Liver (tissue), 9 donors: ENCODE measurements around the gene MAN2C1. TPM values are rescaled to one million over a fixed set of nuclear protein-coding genes. Genes with fewer than 3 reads are reported as not detected.
A peak's percentile ranks its signal among the peaks of the same experiment; 100 is the strongest.

Experiments
- DNase-seq: peaks from one replicate; pipeline ENCODE4 v3.0.0-alpha.2; 2017; ENCODE audit warnings: low spot score
- H3K27ac ChIP-seq, 2 donors: one replicate each; pipeline ENCODE4 v1.7.0; 2013; ENCODE audit warnings: inconsistent platforms in 2 of 2, low read length in 2 of 2, control low read depth in 1 of 2, low read depth in 1 of 2, mild to moderate bottlenecking in 1 of 2
- H3K27me3 ChIP-seq, 4 donors: one replicate each; pipeline versions ENCODE4 v1.6.1 to v1.7.0; 2013; ENCODE audit warnings: low read length in 3 of 4, inconsistent platforms in 1 of 4, mild to moderate bottlenecking in 1 of 4, moderate library complexity in 1 of 4; ENCODE audit not compliant: control insufficient read depth in 4 of 4, insufficient read depth in 4 of 4
- H3K36me3 ChIP-seq, 4 donors: one replicate each; pipeline versions ENCODE4 v1.6.1 to v1.7.0; 2013; ENCODE audit warnings: low read length in 3 of 4, mild to moderate bottlenecking in 3 of 4, low read depth in 1 of 4, moderate library complexity in 1 of 4; ENCODE audit not compliant: control insufficient read depth in 4 of 4, insufficient read depth in 3 of 4
- H3K4me1 ChIP-seq, 4 donors: one replicate each; pipeline versions ENCODE4 v1.6.1 to v1.7.0; 2013; ENCODE audit warnings: low read length in 3 of 4, mild to moderate bottlenecking in 3 of 4, moderate library complexity in 1 of 4; ENCODE audit not compliant: control insufficient read depth in 4 of 4, insufficient read depth in 4 of 4
- H3K4me3 ChIP-seq, 3 donors: one replicate each; pipeline versions ENCODE4 v1.6.1 to v1.7.0; 2013; ENCODE audit warnings: low read length in 3 of 3, control low read depth in 1 of 3, low read depth in 1 of 3, mild to moderate bottlenecking in 1 of 3
- H3K9ac ChIP-seq, 2 donors: one replicate each; pipeline ENCODE4 v1.7.0; 2013; ENCODE audit warnings: low read length in 2 of 2, mild to moderate bottlenecking in 2 of 2, moderate library complexity in 2 of 2, control low read depth in 1 of 2, low read depth in 1 of 2
- H3K9me3 ChIP-seq, 4 donors: one replicate each; pipeline versions ENCODE4 v1.6.1 to v1.7.0; 2013; ENCODE audit warnings: low read length in 3 of 4; ENCODE audit not compliant: control insufficient read depth in 4 of 4
- FOXA1 ChIP-seq: IDR thresholded peaks from 2 replicates; pipeline ENCODE4 v1.6.1; 2016; ENCODE audit warnings: antibody characterized with exemption
- FOXA2 ChIP-seq: IDR thresholded peaks from 2 replicates; pipeline ENCODE4 v1.6.1; 2016; ENCODE audit warnings: antibody characterized with exemption
- GABPA ChIP-seq, 2 donors: IDR thresholded peaks in 1 of 2; conservative IDR thresholded peaks in 1 of 2; 2 replicates each; pipeline ENCODE4 v1.6.1; 2016; ENCODE audit warnings: antibody characterized with exemption in 2 of 2, mild to moderate bottlenecking in 1 of 2, moderate library complexity in 1 of 2
- HNF4A ChIP-seq, 2 donors: conservative IDR thresholded peaks; 2 replicates each; pipeline ENCODE4 v1.6.1; 2016; ENCODE audit warnings: antibody characterized with exemption in 2 of 2, mild to moderate bottlenecking in 2 of 2
- HNF4G ChIP-seq: IDR thresholded peaks from 2 replicates; pipeline ENCODE4 v1.6.1; 2016; ENCODE audit warnings: antibody characterized with exemption
- JUND ChIP-seq, 2 donors: IDR thresholded peaks; 2 replicates each; pipeline ENCODE4 v1.6.1; 2016; ENCODE audit warnings: antibody characterized with exemption in 2 of 2
- MAX ChIP-seq: IDR thresholded peaks from 2 replicates; pipeline ENCODE4 v1.6.1; 2016; ENCODE audit warnings: antibody characterized with exemption
- NR2F2 ChIP-seq: IDR thresholded peaks from 2 replicates; pipeline ENCODE4 v1.6.1; 2016; ENCODE audit warnings: antibody characterized with exemption
- RAD21 ChIP-seq, 2 donors: IDR thresholded peaks; 2 replicates each; pipeline ENCODE4 v1.6.1; 2016; ENCODE audit warnings: antibody characterized with exemption in 2 of 2, mild to moderate bottlenecking in 2 of 2
- REST ChIP-seq: IDR thresholded peaks from 2 replicates; pipeline ENCODE4 v1.6.1; 2016; ENCODE audit warnings: antibody characterized with exemption, mild to moderate bottlenecking
- RXRA ChIP-seq, 2 donors: IDR thresholded peaks; 2 replicates each; pipeline ENCODE4 v1.6.1; 2017 to 2018; ENCODE audit warnings: antibody characterized with exemption in 2 of 2, mild to moderate bottlenecking in 1 of 2
- SP1 ChIP-seq: IDR thresholded peaks from 2 replicates; pipeline ENCODE4 v1.6.1; 2018; ENCODE audit warnings: antibody characterized with exemption, mild to moderate bottlenecking
- TAF1 ChIP-seq: conservative IDR thresholded peaks from 2 replicates; pipeline ENCODE4 v1.6.1; 2016; ENCODE audit warnings: antibody characterized with exemption, mild to moderate bottlenecking
- YY1 ChIP-seq: IDR thresholded peaks from 2 replicates; pipeline ENCODE4 v1.6.1; 2016; ENCODE audit warnings: antibody characterized with exemption, mild to moderate bottlenecking
- WGBS: extraction: QIAGEN DNeasy Blood & Tissue Kit; methylation state at CpG from one replicate; pipeline ENCODE4 v1.1.7; 2013; 5-methylcytosine and 5-hydroxymethylcytosine counted together
- polyA plus RNA-seq, 2 donors: library from polyadenylated mRNA; stranded (reverse) in 1 of 2; unstranded in 1 of 2; fragments of 200-250 nt in 1 of 2; fragments of >200 nt in 1 of 2; fragmentation: Nextera tagmentation in 1 of 2; extraction: Ambion mirVana in 1 of 2; gene quantifications; one replicate each; pipeline versions ENCODE4 v1.2.1 to v1.2.3, GENCODE V29; 2013 to 2015
- total RNA-seq, 2 donors: library from RNA; depleted of rRNA; stranded (reverse); fragments of >200 nt; gene quantifications; one replicate each; pipeline ENCODE4 v1.2.3, GENCODE V29; 2014
- TF ChIP-seq, protein P1 (sequence below): fragments of 150-350 bp; IDR thresholded peaks from 2 replicates; pipeline ENCODE4 v1.5.1; 2017; ENCODE audit warnings: improper control_type of control experiment, low read depth, low read length; ENCODE audit not compliant: missing input control
- donor health status: healthy.
- donor health status: healthy.
- donor health status: healthy.
- donor health status: healthy.
- donor health status: healthy.

The MAN2C1 gene
- total and polyA plus RNA-seq, 4 donors, result 44.3 to 143 (median 59.6) TPM

- H3K9ac ChIP-seq, result peak overlapping the region; percentile 89 to 98
- no peak for DNase-seq
- no peak for TF ChIP-seq FOXA2
- TF ChIP-seq RAD21 (IDR thresholded peaks at IDR 0.05), result peak; percentile 4 to 40
- no peak for TF ChIP-seq REST
- TF ChIP-seq MAX, result peak; percentile 54
- TF ChIP-seq HNF4G, result peak; percentile 64
- TF ChIP-seq RXRA (IDR thresholded peaks at IDR 0.05), result peak; percentile 6 to 59
- peak; percentile 61 for TF ChIP-seq YY1
- no peak for TF ChIP-seq JUND (IDR thresholded peaks at IDR 0.05)
- peak; percentile 83 for TF ChIP-seq NR2F2
- TF ChIP-seq HNF4A (conservative IDR thresholded peaks at IDR 0.05), result peak; percentile 78 to 85
- peak; percentile 13 for TF ChIP-seq TAF1
- peak; percentile 84 for TF ChIP-seq SP1
- TF ChIP-seq GABPA (IDR thresholded peaks at IDR 0.05 in 1 of 2, conservative IDR thresholded peaks at IDR 0.05 in 1 of 2), result peak in 1 of 2 donors; percentile 1
- H3K36me3 ChIP-seq, result peaks cover 8 to 47% (median 28%) of the 10 kb centered on the region in 4 donors
- peaks cover 1 to 22% (median 20%) of the 10 kb centered on the region in 4 donors for H3K4me1 ChIP-seq
- no peaks in the 10 kb centered on the region for H3K9me3 ChIP-seq
- 3% methylated on average over 23 of the region's 23 CpGs for WGBS
- peak overlapping the region; percentile 98 to 99 for H3K27ac ChIP-seq
- H3K4me3 ChIP-seq, result peak overlapping the region; percentile 79 to 90 (median 86)
- no peaks in the 10 kb centered on the region for H3K27me3 ChIP-seq
These were observed 357 bp upstream of the MAN2C1 start for GRCh38 chr15:75368689-75369239.

DNA sequence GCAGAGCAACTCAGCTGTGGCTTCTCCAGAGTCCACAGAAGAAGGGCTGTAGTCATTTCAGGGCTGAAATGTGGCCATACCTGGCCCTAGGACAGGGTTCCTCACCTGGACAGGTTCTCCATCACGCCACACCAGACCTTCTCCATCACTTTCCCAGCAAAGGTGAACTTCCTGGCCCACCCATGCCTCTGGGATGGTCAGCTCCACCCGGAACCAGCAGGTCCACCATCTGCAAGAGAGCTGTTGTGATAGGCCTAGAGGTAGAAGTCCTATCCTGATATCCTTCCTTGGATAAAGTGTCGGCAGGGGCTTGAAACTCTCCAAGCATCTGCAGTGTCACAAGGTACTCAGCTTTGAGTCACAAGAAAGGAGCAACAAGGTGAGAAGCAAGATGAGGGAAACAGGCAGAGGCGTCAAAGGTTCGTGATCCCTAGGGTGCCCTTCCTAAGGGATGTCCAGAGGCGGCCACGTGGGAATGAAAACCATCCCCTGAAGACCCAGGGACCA is 948 bp downstream of the MAN2C1 start:
- H3K9me3 ChIP-seq, result no peaks in the 10 kb centered on the region
- no peak for TF ChIP-seq SP1
- TF ChIP-seq MAX, result no peak
- no peak for TF ChIP-seq GABPA (IDR thresholded peaks at IDR 0.05 in 1 of 2, conservative IDR thresholded peaks at IDR 0.05 in 1 of 2)
- no peak for TF ChIP-seq FOXA2
- no peak for TF ChIP-seq REST
- no peak for TF ChIP-seq JUND (IDR thresholded peaks at IDR 0.05)
- TF ChIP-seq, protein P1, sequence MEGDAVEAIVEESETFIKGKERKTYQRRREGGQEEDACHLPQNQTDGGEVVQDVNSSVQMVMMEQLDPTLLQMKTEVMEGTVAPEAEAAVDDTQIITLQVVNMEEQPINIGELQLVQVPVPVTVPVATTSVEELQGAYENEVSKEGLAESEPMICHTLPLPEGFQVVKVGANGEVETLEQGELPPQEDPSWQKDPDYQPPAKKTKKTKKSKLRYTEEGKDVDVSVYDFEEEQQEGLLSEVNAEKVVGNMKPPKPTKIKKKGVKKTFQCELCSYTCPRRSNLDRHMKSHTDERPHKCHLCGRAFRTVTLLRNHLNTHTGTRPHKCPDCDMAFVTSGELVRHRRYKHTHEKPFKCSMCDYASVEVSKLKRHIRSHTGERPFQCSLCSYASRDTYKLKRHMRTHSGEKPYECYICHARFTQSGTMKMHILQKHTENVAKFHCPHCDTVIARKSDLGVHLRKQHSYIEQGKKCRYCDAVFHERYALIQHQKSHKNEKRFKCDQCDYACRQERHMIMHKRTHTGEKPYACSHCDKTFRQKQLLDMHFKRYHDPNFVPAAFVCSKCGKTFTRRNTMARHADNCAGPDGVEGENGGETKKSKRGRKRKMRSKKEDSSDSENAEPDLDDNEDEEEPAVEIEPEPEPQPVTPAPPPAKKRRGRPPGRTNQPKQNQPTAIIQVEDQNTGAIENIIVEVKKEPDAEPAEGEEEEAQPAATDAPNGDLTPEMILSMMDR, result no peak
- no peak for TF ChIP-seq RAD21 (IDR thresholded peaks at IDR 0.05)
- TF ChIP-seq HNF4A (conservative IDR thresholded peaks at IDR 0.05), result no peak
- no peak for TF ChIP-seq RXRA (IDR thresholded peaks at IDR 0.05)
- TF ChIP-seq FOXA1, result no peak
- peak overlapping the region in 2 of 3 donors; percentile 22 to 79 for H3K4me3 ChIP-seq
- DNase-seq, result no peak
- no peaks in the 10 kb centered on the region for H3K27me3 ChIP-seq
- H3K27ac ChIP-seq, result peak overlapping the region; percentile 98 to 99
- H3K36me3 ChIP-seq, result peaks cover 9 to 49% (median 28%) of the 10 kb centered on the region in 4 donors
- peaks cover 1 to 22% (median 20%) of the 10 kb centered on the region in 4 donors for H3K4me1 ChIP-seq
- no peak overlapping the region for H3K9ac ChIP-seq
- WGBS, result 41% methylated on average over 7 of the region's 7 CpGs
